ENCODE measurements around the gene PTPRT.

PTPRT gene

DNA sequence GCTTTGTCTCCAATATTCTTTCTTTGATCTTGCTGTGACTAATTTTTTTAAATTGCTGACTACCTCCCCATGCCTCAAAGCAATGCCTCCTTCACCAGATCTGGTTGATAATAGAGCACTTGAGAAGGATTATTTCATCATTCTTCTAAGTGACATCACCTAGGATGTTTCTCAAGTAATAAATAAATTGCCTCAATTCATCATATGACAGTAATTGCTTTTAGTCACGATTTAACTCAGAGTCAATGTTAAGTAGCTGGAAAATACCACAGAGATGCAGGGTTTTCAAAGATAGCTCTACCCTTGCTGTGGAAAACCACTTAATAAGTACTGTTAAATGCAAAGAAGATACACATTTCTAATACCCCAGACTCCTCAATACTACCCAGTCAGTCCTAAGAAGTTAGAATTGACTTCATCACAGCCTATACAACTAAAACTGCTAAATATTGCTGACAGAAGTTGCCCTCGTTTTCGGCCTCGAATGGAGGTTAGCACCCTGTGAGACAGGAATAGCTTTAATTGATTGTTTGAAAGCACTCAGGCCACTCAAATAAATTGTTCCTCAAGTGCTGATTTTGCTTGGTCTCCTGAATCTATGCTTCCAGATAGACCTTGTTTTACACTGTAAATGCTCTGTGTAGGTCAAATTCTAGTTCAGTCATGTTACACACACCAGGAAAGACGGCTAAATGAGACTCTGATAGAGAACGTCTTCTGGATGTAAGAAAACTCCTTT, 931.0 kb downstream of the PTPRT start:
- no peak overlapping the region for H3K27ac ChIP-seq (ENCODE audit: low read length, poor library complexity, severe bottlenecking)
- H3K14ac ChIP-seq (ENCODE audit: low read length in 2 of 2), result no peak overlapping the region
- no peaks in the 10 kb centered on the region for H3K79me1 ChIP-seq (replicated peaks; ENCODE audit: low read length, poor library complexity, severe bottlenecking)
- no peak overlapping the region for H3K9ac ChIP-seq (ENCODE audit: low read length)
- H3K4ac ChIP-seq (ENCODE audit: low read depth in 1 of 2, low read length in 2 of 2), result no peak overlapping the region
- no peak overlapping the region for H3K4me3 ChIP-seq (ENCODE audit: insufficient read depth in 1 of 2, low read depth in 1 of 2, low read length in 2 of 2)
- no peak overlapping the region for H2BK5ac ChIP-seq (ENCODE audit: low read depth, low read length, poor library complexity, severe bottlenecking)
- H3K36me3 ChIP-seq (ENCODE audit: control insufficient read depth in 1 of 2, insufficient read depth in 2 of 2, low read depth in 1 of 2, low read length in 2 of 2), result no peaks in the 10 kb centered on the region
- no peak for DNase-seq
- H4K91ac ChIP-seq (ENCODE audit: low read length), result no peak overlapping the region
- no peak overlapping the region for H4K8ac ChIP-seq (ENCODE audit: low read length)
- H2BK120ac ChIP-seq (ENCODE audit: low read depth, low read length), result no peak overlapping the region
- H2BK15ac ChIP-seq (ENCODE audit: low read depth, poor library complexity, severe bottlenecking), result no peak overlapping the region
- no peaks in the 10 kb centered on the region for H3K27me3 ChIP-seq (ENCODE audit: control insufficient read depth in 1 of 2, insufficient read depth in 1 of 2, low read length in 2 of 2)
- no peak overlapping the region for H3K23ac ChIP-seq (ENCODE audit: low read length in 2 of 2)
- H3K18ac ChIP-seq (ENCODE audit: low read depth in 1 of 2, low read length in 2 of 2), result no peak overlapping the region
- 68% methylated on average over 4 of the region's 6 CpGs for WGBS
- H2BK12ac ChIP-seq (ENCODE audit: low read length in 2 of 2), result no peak overlapping the region
- no peaks in the 10 kb centered on the region for H3K4me1 ChIP-seq (ENCODE audit: control insufficient read depth, insufficient read depth, low read depth, low read length)
- no peak overlapping the region for H3K4me2 ChIP-seq (ENCODE audit: low read length, poor library complexity, severe bottlenecking)
- no peaks in the 10 kb centered on the region for H3K9me3 ChIP-seq (ENCODE audit: control insufficient read depth, low read length)
- H2AK5ac ChIP-seq (ENCODE audit: low read length, severe bottlenecking), result no peak overlapping the region
- H2AFZ ChIP-seq (ENCODE audit: low read depth, low read length), result no peak overlapping the region

DNA sequence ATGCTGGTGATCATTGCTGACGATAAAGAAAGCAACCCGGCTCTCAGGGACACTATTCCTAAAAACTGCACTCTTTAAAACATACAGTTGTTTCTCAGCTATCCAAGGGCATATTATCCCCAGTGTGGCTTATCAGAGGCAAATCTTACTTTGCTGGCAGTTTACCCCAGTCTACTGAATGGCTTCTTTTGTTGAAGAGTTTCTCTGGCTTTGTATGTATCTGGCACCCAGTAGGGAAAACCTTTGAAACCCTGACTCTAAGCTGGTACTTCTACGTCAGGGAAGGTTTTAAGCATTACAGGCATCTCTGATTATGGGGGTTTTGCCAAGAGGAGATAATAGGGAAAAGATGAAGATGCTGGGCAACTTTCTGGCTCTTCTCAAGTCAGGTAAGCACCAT, 933.9 kb downstream of the PTPRT start:
- no peak overlapping the region for H4K91ac ChIP-seq (ENCODE audit: low read length)
- no peak overlapping the region for H3K9ac ChIP-seq (ENCODE audit: low read length)
- no peaks in the 10 kb centered on the region for H3K79me1 ChIP-seq (replicated peaks; ENCODE audit: low read length, poor library complexity, severe bottlenecking)
- no peak overlapping the region for H3K4ac ChIP-seq (ENCODE audit: low read depth in 1 of 2, low read length in 2 of 2)
- H3K4me1 ChIP-seq (ENCODE audit: control insufficient read depth, insufficient read depth, low read depth, low read length), result no peaks in the 10 kb centered on the region
- DNase-seq, result no peak
- H2BK15ac ChIP-seq (ENCODE audit: low read depth, poor library complexity, severe bottlenecking), result no peak overlapping the region
- H3K9me3 ChIP-seq (ENCODE audit: control insufficient read depth, low read length), result no peaks in the 10 kb centered on the region
- no peak overlapping the region for H2BK5ac ChIP-seq (ENCODE audit: low read depth, low read length, poor library complexity, severe bottlenecking)
- no peak overlapping the region for H2BK12ac ChIP-seq (ENCODE audit: low read length in 2 of 2)
- WGBS, result 63% methylated on average over 3 of the region's 3 CpGs
- no peak overlapping the region for H2BK120ac ChIP-seq (ENCODE audit: low read depth, low read length)
- no peak overlapping the region for H3K4me3 ChIP-seq (ENCODE audit: insufficient read depth in 1 of 2, low read depth in 1 of 2, low read length in 2 of 2)
- no peak overlapping the region for H3K4me2 ChIP-seq (ENCODE audit: low read length, poor library complexity, severe bottlenecking)
- H3K27ac ChIP-seq (ENCODE audit: low read length, poor library complexity, severe bottlenecking), result no peak overlapping the region
- H3K18ac ChIP-seq (ENCODE audit: low read depth in 1 of 2, low read length in 2 of 2), result no peak overlapping the region
- H3K27me3 ChIP-seq (ENCODE audit: control insufficient read depth in 1 of 2, insufficient read depth in 1 of 2, low read length in 2 of 2), result no peaks in the 10 kb centered on the region
- no peak overlapping the region for H2AK5ac ChIP-seq (ENCODE audit: low read length, severe bottlenecking)
- H4K8ac ChIP-seq (ENCODE audit: low read length), result no peak overlapping the region
- H3K23ac ChIP-seq (ENCODE audit: low read length in 2 of 2), result no peak overlapping the region
- H3K14ac ChIP-seq (ENCODE audit: low read length in 2 of 2), result no peak overlapping the region
- H2AFZ ChIP-seq (ENCODE audit: low read depth, low read length), result no peak overlapping the region
- H3K36me3 ChIP-seq (ENCODE audit: control insufficient read depth in 1 of 2, insufficient read depth in 2 of 2, low read depth in 1 of 2, low read length in 2 of 2), result no peaks in the 10 kb centered on the region

GRCh38 chr20:42254673-42255072, 935.0 kb downstream of the PTPRT start:
- no peak overlapping the region for H3K18ac ChIP-seq (ENCODE audit: low read depth in 1 of 2, low read length in 2 of 2)
- no peak overlapping the region for H4K91ac ChIP-seq (ENCODE audit: low read length)
- no peaks in the 10 kb centered on the region for H3K4me1 ChIP-seq (ENCODE audit: control insufficient read depth, insufficient read depth, low read depth, low read length)
- no peaks in the 10 kb centered on the region for H3K27me3 ChIP-seq (ENCODE audit: control insufficient read depth in 1 of 2, insufficient read depth in 1 of 2, low read length in 2 of 2)
- 94% methylated on average over 2 of the region's 2 CpGs for WGBS
- H3K23ac ChIP-seq (ENCODE audit: low read length in 2 of 2), result no peak overlapping the region
- H3K9ac ChIP-seq (ENCODE audit: low read length), result no peak overlapping the region
- H3K14ac ChIP-seq (ENCODE audit: low read length in 2 of 2), result no peak overlapping the region
- no peak overlapping the region for H3K4ac ChIP-seq (ENCODE audit: low read depth in 1 of 2, low read length in 2 of 2)
- H2BK5ac ChIP-seq (ENCODE audit: low read depth, low read length, poor library complexity, severe bottlenecking), result no peak overlapping the region
- DNase-seq, result no peak
- no peaks in the 10 kb centered on the region for H3K79me1 ChIP-seq (replicated peaks; ENCODE audit: low read length, poor library complexity, severe bottlenecking)
- no peak overlapping the region for H2AK5ac ChIP-seq (ENCODE audit: low read length, severe bottlenecking)
- no peak overlapping the region for H3K4me2 ChIP-seq (ENCODE audit: low read length, poor library complexity, severe bottlenecking)
- no peak overlapping the region for H2BK120ac ChIP-seq (ENCODE audit: low read depth, low read length)
- H2BK15ac ChIP-seq (ENCODE audit: low read depth, poor library complexity, severe bottlenecking), result no peak overlapping the region
- H4K8ac ChIP-seq (ENCODE audit: low read length), result no peak overlapping the region
- no peak overlapping the region for H3K27ac ChIP-seq (ENCODE audit: low read length, poor library complexity, severe bottlenecking)
- H3K36me3 ChIP-seq (ENCODE audit: control insufficient read depth in 1 of 2, insufficient read depth in 2 of 2, low read depth in 1 of 2, low read length in 2 of 2), result no peaks in the 10 kb centered on the region
- no peak overlapping the region for H3K4me3 ChIP-seq (ENCODE audit: insufficient read depth in 1 of 2, low read depth in 1 of 2, low read length in 2 of 2)
- H3K9me3 ChIP-seq (ENCODE audit: control insufficient read depth, low read length), result no peaks in the 10 kb centered on the region
- H2AFZ ChIP-seq (ENCODE audit: low read depth, low read length), result no peak overlapping the region
- no peak overlapping the region for H2BK12ac ChIP-seq (ENCODE audit: low read length in 2 of 2)

DNA sequence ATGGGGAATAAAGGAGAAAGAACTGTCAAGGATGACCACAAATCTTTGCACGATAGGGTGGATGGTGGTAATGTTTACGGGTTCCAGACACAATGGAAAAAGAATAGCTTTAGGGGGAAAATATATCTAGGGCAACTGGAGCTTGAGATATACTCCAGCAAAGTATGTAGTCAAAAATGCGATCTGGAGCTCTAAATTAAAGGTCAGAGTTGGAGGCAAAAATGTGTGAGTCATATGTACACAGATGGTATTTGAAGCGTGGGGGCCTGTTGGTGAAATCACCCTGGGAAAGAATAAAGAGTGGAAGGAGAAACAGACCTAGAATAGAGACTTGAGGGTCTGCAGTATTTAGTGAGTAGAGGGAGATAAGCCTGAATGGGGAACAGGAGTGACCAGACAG, 937.6 kb downstream of the PTPRT start:
- no peak for DNase-seq
- Histone ChIP-seq H2BK5ac (ENCODE audit: low read depth, low read length, poor library complexity, severe bottlenecking) (no peak overlapping the region), H3K4me2 (ENCODE audit: low read length, poor library complexity, severe bottlenecking) (no peak overlapping the region), H2AFZ (ENCODE audit: low read depth, low read length) (no peak overlapping the region), H3K27me3 (ENCODE audit: control insufficient read depth in 1 of 2, insufficient read depth in 1 of 2, low read length in 2 of 2) (no peaks in the 10 kb centered on the region), H3K14ac (ENCODE audit: low read length in 2 of 2) (no peak overlapping the region), H2AK5ac (ENCODE audit: low read length, severe bottlenecking) (no peak overlapping the region), H3K9ac (ENCODE audit: low read length) (no peak overlapping the region), H3K4me3 (ENCODE audit: insufficient read depth in 1 of 2, low read depth in 1 of 2, low read length in 2 of 2) (no peak overlapping the region), H3K4ac (ENCODE audit: low read depth in 1 of 2, low read length in 2 of 2) (no peak overlapping the region), H2BK12ac (ENCODE audit: low read length in 2 of 2) (no peak overlapping the region), H4K8ac (ENCODE audit: low read length) (no peak overlapping the region), H3K23ac (ENCODE audit: low read length in 2 of 2) (no peak overlapping the region), H3K4me1 (ENCODE audit: control insufficient read depth, insufficient read depth, low read depth, low read length) (no peaks in the 10 kb centered on the region), H2BK15ac (ENCODE audit: low read depth, poor library complexity, severe bottlenecking) (no peak overlapping the region), H2BK120ac (ENCODE audit: low read depth, low read length) (no peak overlapping the region), H3K36me3 (ENCODE audit: control insufficient read depth in 1 of 2, insufficient read depth in 2 of 2, low read depth in 1 of 2, low read length in 2 of 2) (no peaks in the 10 kb centered on the region), H3K9me3 (ENCODE audit: control insufficient read depth, low read length) (no peaks in the 10 kb centered on the region), H3K18ac (ENCODE audit: low read depth in 1 of 2, low read length in 2 of 2) (no peak overlapping the region), H3K79me1 (replicated peaks; ENCODE audit: low read length, poor library complexity, severe bottlenecking) (no peaks in the 10 kb centered on the region), H3K27ac (ENCODE audit: low read length, poor library complexity, severe bottlenecking) (no peak overlapping the region), H4K91ac (ENCODE audit: low read length) (no peak overlapping the region)
- 59% methylated on average over 4 of the region's 4 CpGs for WGBS
